GM12878 (cell line): ENCODE data around the gene DYNC1H1. TPM values are rescaled to one million over a fixed set of nuclear protein-coding genes. Genes with fewer than 3 reads are reported as not detected.
"Not testable (repeated sequence)": the region's sequence is repeated elsewhere in the genome, so short reads cannot be mapped to it uniquely, and the experiment has no call there.

Source experiments
- ATAC-seq: fragments of 200-7000 bp; cut with Tn5 transposase; 3 replicates; pipeline ENCODE4 v1.9.1; 2020; ENCODE audit warnings: mild to moderate bottlenecking, moderate library complexity
- BruUV-seq: library from RNA; stranded (reverse); fragments of 400-500 nt; replicated peaks from 2 replicates; lab custom pipeline; 2021; lab: Mats Ljungman, UMichigan
- CTCF ChIA-PET: fragments of 300-600 bp; sonication (Branson Sonifier 250); formaldehyde crosslinking; extraction: SDS; loops from one replicate; lab custom pipeline; 2021; ENCODE audit warnings: inconsistent platforms; lab: Yijun Ruan, JAX
- POLR2A ChIA-PET: fragments of 350-600 bp; formaldehyde crosslinking; extraction: SDS; loops from one replicate; lab custom pipeline; 2021; ENCODE audit warnings: inconsistent platforms; lab: Charles Lee
- RAD21 ChIA-PET: fragments of 300-600 bp; sonication (Branson Sonifier 250); formaldehyde crosslinking; loops from one replicate; lab custom pipeline; 2023; ENCODE audit warnings: antibody characterized with exemption; ENCODE audit not compliant: unreplicated experiment; lab: Charles Lee
- SMC1A ChIA-PET: fragments of 300-600 bp; sonication (Branson Sonifier 250); formaldehyde crosslinking; loops from one replicate; lab custom pipeline; 2023; ENCODE audit not compliant: unreplicated experiment, uncharacterized antibody; lab: Charles Lee
- DNase-seq: peaks from one replicate; pipeline ENCODE4 v3.0.0-alpha.2; 2011; ENCODE audit warnings: low read depth, low spot score
- FAIRE-seq: peaks from 3 replicates; lab custom pipeline; 2011; peaks lifted over from hg19 to GRCh38; lab: Jason Lieb, UNC
- H2AFZ ChIP-seq: 2 replicates; pipeline ENCODE4 v1.6.0; 2011; ENCODE audit warnings: low read depth, low read length, control low read depth; ENCODE audit not compliant: control insufficient read depth
- H3K27ac ChIP-seq: 2 replicates; pipeline ENCODE4 v1.5.1; 2011; ENCODE audit warnings: control low read depth; ENCODE audit not compliant: control insufficient read depth, insufficient read depth
- H3K27me3 ChIP-seq, 2 experiments: replicated peaks in 1 of 2; 2 replicates each; pipeline versions ENCODE4 v1.6.0 to v1.6.1; 2011; ENCODE audit warnings: low read length in 1 of 2; ENCODE audit not compliant: control insufficient read depth in 2 of 2, insufficient read depth in 2 of 2
- H3K36me3 ChIP-seq, 2 experiments: 2 replicates each; pipeline ENCODE4 v1.5.1; 2011; ENCODE audit warnings: low read length in 1 of 2; ENCODE audit not compliant: control insufficient read depth in 2 of 2, insufficient read depth in 2 of 2
- H3K4me1 ChIP-seq: 2 replicates; pipeline ENCODE4 v1.6.1; 2011; ENCODE audit warnings: mild to moderate bottlenecking, low read length, moderate library complexity, mixed read lengths; ENCODE audit not compliant: control insufficient read depth, insufficient read depth
- H3K4me2 ChIP-seq: 2 replicates; pipeline ENCODE4 v1.6.0; 2011; ENCODE audit warnings: control low read depth; ENCODE audit not compliant: control insufficient read depth, insufficient read depth
- H3K4me3 ChIP-seq: fragments of 200-600 bp; sonication (generic); 2 replicates; pipeline ENCODE4 v1.5.1; 2016
- H3K79me2 ChIP-seq: 2 replicates; pipeline ENCODE4 v1.6.0; 2011; ENCODE audit warnings: low read length; ENCODE audit not compliant: control insufficient read depth, insufficient read depth
- H3K9ac ChIP-seq: 2 replicates; pipeline ENCODE4 v1.8.0; 2011; ENCODE audit warnings: low read length, control low read depth, mixed read lengths; ENCODE audit not compliant: control insufficient read depth, insufficient read depth
- H3K9me3 ChIP-seq: replicated peaks from 3 replicates; pipeline ENCODE4 v1.5.1; 2011; ENCODE audit warnings: mild to moderate bottlenecking, low read length; ENCODE audit not compliant: control insufficient read depth, insufficient read depth
- H4K20me1 ChIP-seq: 2 replicates; pipeline ENCODE4 v1.6.0; 2011; ENCODE audit not compliant: control insufficient read depth, insufficient read depth
- MYC ChIP-seq: IDR thresholded peaks from 2 replicates; pipeline ENCODE4 v1.6.1; 2011; ENCODE audit warnings: mild to moderate bottlenecking, low read length, moderate library complexity, inconsistent platforms; ENCODE audit not compliant: insufficient read depth, insufficient replicate concordance, insufficient read length, severe bottlenecking
- POLR2A ChIP-seq: IDR thresholded peaks from 2 replicates; pipeline ENCODE4 v1.6.1; 2011; ENCODE audit warnings: low read depth, mild to moderate bottlenecking, low read length
- POLR2AphosphoS5 ChIP-seq: IDR thresholded peaks from 2 replicates; pipeline ENCODE4 v1.6.1; 2011; ENCODE audit warnings: mild to moderate bottlenecking, low read length, inconsistent platforms
- WGBS: methylation state at CpG from one replicate; pipeline ENCODE4 v1.1.6; 2016; ENCODE audit warnings: low lambda C conversion rate; ENCODE audit not compliant: insufficient replicate concordance, insufficient coverage; ENCODE audit errors: missing lambda C conversion rate; 5-methylcytosine and 5-hydroxymethylcytosine counted together
- in situ Hi-C: fragments of 300-500 bp; cut with MboI; formaldehyde crosslinking; loops from 9 replicates; pipeline ENCODE4 v1.14.3; 2018; ENCODE audit warnings: mixed read lengths
- intact Hi-C: fragments of 100-400 bp; cut with micrococcal nuclease; formaldehyde crosslinking; loops from one replicate; pipeline ENCODE4 v1.14.2; 2022; ENCODE audit not compliant: unreplicated experiment
- polyA plus RNA-seq, 11 experiments: library from polyadenylated mRNA; depleted of rRNA in 4 of 11; unstranded in 6 of 11; stranded (reverse) in 5 of 11; fragments of >200 nt; fragmentation: Nextera tagmentation in 4 of 11; fragmentation: Illumina TruSeq in 1 of 11; extraction: Ambion mirVana in 4 of 11; extraction: Trizol in 1 of 11; gene quantifications; 1 replicate in 1 of 11; 2 replicates in 10 of 11; pipeline versions ENCODE4 v1.2.1 to v1.2.3, GENCODE V29; 2011 to 2016; ENCODE audit warnings: inconsistent platforms in 2 of 11, missing spikeins in 2 of 11, low read depth in 1 of 11
- total RNA-seq, 4 experiments: library from RNA; depleted of rRNA in 3 of 4; stranded (reverse); fragments of >200 nt in 3 of 4; fragmentation: Illumina TruSeq in 1 of 4; extraction: Trizol in 1 of 4; gene quantifications; 2 replicates each; pipeline versions ENCODE4 v1.2.1 to v1.2.3, GENCODE V29; 2013 to 2021
- TF ChIP-seq, protein P1 (sequence below): fragments of 450-650 bp; formaldehyde crosslinking; IDR thresholded peaks from 2 replicates; pipeline ENCODE4 v1.4.0; 2022; ENCODE audit warnings: mild to moderate bottlenecking, moderate library complexity
- TF ChIP-seq, protein P2 (sequence below): IDR thresholded peaks from 2 replicates; pipeline ENCODE4 v1.6.1; 2012; ENCODE audit warnings: low read depth, low read length, improper control_type of control experiment

Gene DYNC1H1
- total and polyA plus RNA-seq, 10 of the 15 experiments (the other 5 are each of a cell fraction or from before 2014, with no cell fraction given), result 38.4 to 291 (median 111) TPM

DNA sequence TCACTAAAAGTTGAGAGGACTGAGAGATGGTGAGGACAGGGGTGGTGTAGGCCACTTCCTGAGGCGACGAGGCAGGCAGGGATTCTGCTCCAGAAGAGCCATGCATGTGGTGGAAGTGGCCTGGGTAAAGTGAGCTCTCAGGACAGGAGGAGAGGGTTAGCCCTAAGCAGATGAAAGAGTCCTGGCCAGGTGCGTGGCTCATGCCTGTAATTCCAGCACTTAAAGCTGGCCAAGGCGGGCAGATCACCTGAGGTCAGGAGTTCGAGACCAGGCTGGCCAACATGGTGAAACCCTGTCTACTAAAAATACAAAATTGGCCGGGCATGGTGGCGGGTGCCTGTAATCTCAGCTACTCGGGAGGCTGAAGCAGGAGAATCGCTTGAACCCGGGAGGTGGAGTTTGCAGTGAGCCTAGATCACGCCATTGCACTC lies 114.0 kb downstream of the DYNC1H1 start:
- H3K27me3 ChIP-seq, DNase-seq, H3K9ac ChIP-seq, H2AFZ ChIP-seq, H3K27ac ChIP-seq, H3K4me3 ChIP-seq, in situ Hi-C loops, H3K4me1 ChIP-seq, RAD21 ChIA-PET, H3K79me2 ChIP-seq, FAIRE-seq, H3K4me2 ChIP-seq, H4K20me1 ChIP-seq, POLR2A ChIA-PET, ATAC-seq, SMC1A ChIA-PET, intact Hi-C loops, CTCF ChIA-PET, BruUV-seq, H3K9me3 ChIP-seq: not testable (repeated sequence)
- WGBS, result 94% methylated on average over 11 of the region's 11 CpGs
- peaks cover 10 to 36% of the 10 kb centered on the region in 2 experiments for H3K36me3 ChIP-seq
- TF ChIP-seq POLR2A, result peak; percentile 34; the same call in 1 of the 2 replicates

DNA sequence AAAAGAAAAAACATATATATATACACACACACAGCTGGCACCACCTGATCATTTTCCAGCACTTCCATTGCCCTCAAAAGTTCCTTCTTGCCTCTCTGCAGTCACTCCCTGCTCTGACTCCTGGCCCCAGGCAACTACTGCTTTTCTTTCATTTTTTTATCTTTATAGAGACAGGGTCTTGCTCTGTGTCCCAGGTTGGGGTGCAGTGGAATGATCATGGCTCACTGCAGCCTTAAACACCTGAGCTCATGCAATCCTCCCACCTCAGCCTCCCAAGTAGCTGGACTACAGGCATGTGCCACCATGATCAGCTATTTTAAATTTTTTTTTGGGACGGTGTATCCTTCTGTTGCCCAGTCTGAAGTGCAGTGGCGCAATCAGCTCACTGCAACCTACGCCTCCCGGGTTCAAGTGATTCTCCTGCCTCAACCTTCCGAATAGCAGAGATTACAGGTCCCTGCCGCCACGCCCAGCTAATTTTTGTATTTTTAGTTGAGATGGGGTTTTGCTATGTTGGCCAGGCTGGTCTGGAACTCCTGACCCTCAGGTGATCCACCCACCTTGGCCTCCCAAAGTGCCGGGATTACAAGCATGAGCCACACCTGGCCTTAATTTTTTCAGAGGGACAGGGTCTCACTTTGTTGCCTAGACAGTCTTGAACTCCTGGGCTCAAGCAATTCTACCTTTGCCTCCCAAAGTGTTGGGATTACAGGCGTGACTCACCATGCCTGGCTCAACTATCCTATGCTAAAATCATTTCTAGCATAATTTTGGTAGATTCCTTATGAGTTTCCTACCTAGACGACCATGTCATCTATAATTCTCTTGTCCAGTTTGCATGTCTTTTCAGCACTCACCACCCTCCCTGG lies 114.7 kb downstream of the DYNC1H1 start:
- DNase-seq (no peak), ATAC-seq (no peak), FAIRE-seq (no peak)
- H4K20me1 ChIP-seq, result no peaks in the 10 kb centered on the region
- H2AFZ ChIP-seq, result no peak overlapping the region
- POLR2A ChIA-PET, result interaction anchor here (0.6 kb wide), 1 partner anchor 31 kb away, joined by 4 read pairs; no protein-coding TSS in a partner anchor
- SMC1A ChIA-PET, result no interaction called here
- TF ChIP-seq, protein P1, sequence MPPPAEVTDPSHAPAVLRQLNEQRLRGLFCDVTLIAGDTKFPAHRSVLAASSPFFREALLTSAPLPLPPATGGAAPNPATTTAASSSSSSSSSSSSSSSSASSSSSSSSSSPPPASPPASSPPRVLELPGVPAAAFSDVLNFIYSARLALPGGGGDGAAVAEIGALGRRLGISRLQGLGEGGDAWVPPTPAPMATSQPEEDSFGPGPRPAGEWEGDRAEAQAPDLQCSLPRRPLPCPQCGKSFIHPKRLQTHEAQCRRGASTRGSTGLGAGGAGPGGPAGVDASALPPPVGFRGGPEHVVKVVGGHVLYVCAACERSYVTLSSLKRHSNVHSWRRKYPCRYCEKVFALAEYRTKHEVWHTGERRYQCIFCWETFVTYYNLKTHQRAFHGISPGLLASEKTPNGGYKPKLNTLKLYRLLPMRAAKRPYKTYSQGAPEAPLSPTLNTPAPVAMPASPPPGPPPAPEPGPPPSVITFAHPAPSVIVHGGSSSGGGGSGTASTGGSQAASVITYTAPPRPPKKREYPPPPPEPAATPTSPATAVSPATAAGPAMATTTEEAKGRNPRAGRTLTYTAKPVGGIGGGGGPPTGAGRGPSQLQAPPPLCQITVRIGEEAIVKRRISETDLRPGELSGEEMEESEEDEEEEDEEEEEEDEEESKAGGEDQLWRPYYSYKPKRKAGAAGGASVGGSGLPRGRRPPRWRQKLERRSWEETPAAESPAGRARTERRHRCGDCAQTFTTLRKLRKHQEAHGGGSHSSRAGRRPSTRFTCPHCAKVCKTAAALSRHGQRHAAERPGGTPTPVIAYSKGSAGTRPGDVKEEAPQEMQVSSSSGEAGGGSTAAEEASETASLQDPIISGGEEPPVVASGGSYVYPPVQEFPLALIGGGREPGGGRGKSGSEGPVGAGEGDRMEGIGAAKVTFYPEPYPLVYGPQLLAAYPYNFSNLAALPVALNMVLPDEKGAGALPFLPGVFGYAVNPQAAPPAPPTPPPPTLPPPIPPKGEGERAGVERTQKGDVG (CRISPR knock-in tag), result 0 out of 2 replicates have a peak, but pooled peaks have one; percentile 4
- TF ChIP-seq, protein P2, sequence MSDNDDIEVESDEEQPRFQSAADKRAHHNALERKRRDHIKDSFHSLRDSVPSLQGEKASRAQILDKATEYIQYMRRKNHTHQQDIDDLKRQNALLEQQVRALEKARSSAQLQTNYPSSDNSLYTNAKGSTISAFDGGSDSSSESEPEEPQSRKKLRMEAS, result no peak
- TF ChIP-seq POLR2AphosphoS5, result peak; percentile 71
- no peak for TF ChIP-seq MYC
- TF ChIP-seq POLR2A, result peak; percentile 51
- RAD21 ChIA-PET, result no interaction called here
- H3K36me3 ChIP-seq, result peaks cover 11 to 43% of the 10 kb centered on the region in 2 experiments
- in situ Hi-C loops, result no loop called here
- H3K79me2 ChIP-seq, result peaks cover 16% of the 10 kb centered on the region
- H3K9ac ChIP-seq, result no peak overlapping the region
- no TSS peak for BruUV-seq
- no peak overlapping the region for H3K4me2 ChIP-seq
- no peak overlapping the region for H3K4me3 ChIP-seq
- WGBS, result 79% methylated on average over 10 of the region's 10 CpGs
- CTCF ChIA-PET, result no interaction called here
- intact Hi-C loops, result no loop called here
- H3K9me3 ChIP-seq, result no peaks in the 10 kb centered on the region; the same call in 2 of the 3 replicates
- H3K4me1 ChIP-seq, result no peaks in the 10 kb centered on the region
- no peaks in the 10 kb centered on the region for H3K27me3 ChIP-seq
- H3K27ac ChIP-seq, result no peak overlapping the region
